22Rv1 (cell line): ENCODE results near the gene DDX19B.

Experiments used
- CTCF ChIP-seq: fragments of 450-650 bp; IDR thresholded peaks from 2 replicates; pipeline ENCODE4 v1.5.1; 2017; ENCODE audit warnings: mild to moderate bottlenecking
- ZFX ChIP-seq: fragments of 450-650 bp; IDR thresholded peaks from 2 replicates; pipeline ENCODE4 v1.6.1; 2017; ENCODE audit warnings: antibody characterized with exemption, borderline replicate concordance

GRCh38 chr16:70258065-70258464, 40.9 kb upstream of the DDX19B start:
- no peak for TF ChIP-seq CTCF
- no peak for TF ChIP-seq ZFX
